ENCODE results near the gene PRDX2. TPM values are rescaled to one million over a fixed set of nuclear protein-coding genes. Genes with fewer than 3 reads are reported as not detected.

The PRDX2 gene
- total RNA-seq (ENCODE audit: low replicate concordance), result 169 and 248 TPM in 2 replicates

DNA sequence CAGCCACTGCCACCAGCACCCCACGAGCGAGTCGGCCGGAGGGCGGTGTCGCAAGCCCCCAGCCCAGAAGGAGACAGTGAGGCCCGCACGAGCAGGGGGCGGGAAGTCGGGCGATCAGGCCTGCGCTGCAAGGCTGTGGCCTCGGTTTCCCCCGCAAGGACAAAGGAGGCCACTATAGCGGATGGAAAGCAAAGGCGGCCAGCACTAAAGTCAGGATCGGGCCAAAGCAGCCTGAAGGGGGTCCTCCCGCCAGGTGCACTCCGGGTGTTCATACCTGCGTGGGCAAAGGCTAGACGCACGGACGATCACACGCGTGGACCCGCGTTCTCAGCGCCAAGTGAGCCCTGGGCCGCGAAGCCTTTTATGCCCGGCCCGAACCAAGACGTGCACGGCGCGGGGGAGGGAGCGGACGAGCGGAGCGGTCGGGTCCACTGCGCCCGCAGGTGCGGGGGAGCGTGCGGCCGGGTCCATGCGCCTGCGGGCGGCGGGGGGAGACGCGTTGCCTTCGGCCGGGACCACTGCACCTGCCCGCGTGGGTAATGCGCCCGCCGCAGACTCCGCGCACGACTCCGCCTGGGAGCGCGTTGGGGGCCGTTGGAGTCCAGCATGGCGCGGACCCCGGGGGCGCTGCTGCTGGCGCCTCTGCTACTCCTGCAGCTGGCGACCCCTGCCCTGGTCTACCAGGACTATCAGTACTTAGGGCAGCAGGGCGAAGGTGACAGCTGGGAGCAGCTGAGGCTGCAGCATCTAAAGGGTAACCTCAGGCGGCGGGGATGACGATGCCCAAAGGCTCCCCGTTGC lies at the start of gene PRDX2, which contains the start of gene THSD8:
Gene PRDX2 (minus strand): TSS at position 335 of the 801 bp plus-strand sequence. CDS start 539 bp downstream, outside the sequence.
Gene THSD8 (plus strand): TSS at position 604 of the 801 bp plus-strand sequence. CDS start 3 bp downstream, at position 607.

DNA sequence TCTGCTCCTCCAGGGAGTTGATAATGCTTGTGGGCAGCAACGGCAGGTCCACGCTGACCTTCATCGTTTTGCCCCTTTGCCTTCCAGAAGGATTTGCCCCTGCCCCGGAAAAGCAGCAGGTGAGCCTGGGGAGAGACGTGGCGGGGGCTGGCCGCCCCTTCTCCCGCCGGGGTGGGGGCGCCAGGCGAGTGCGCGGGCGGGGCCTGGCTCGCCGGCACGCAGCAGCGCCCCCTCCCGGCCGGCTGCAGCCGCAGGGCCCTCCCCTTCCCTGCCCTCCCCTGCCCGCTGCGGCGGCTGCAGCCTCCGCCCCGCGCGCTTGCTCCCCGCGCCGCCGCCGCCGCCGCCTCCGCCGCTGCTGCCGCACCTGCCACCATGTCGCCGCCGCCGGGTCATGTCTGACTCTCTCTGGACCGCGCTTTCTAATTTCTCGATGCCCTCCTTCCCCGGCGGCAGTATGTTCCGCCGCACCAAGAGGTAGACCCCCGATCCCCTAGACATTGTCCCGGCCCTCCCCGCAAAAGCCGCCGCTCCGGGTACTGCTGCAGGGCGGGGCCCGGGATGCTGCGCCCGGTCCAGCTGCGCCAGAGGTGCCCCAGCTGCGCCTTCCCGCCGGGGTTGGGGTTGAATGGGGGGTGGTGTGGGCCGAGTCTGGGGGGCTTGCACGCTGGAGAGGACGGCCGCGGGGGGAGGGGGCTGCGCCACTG lies 36.7 kb upstream of the PRDX2 start, which contains the start of gene MAST1:
Gene MAST1 (plus strand): TSS at position 334 of the 704 bp plus-strand sequence. CDS start 58 bp downstream, at position 392.

DNA sequence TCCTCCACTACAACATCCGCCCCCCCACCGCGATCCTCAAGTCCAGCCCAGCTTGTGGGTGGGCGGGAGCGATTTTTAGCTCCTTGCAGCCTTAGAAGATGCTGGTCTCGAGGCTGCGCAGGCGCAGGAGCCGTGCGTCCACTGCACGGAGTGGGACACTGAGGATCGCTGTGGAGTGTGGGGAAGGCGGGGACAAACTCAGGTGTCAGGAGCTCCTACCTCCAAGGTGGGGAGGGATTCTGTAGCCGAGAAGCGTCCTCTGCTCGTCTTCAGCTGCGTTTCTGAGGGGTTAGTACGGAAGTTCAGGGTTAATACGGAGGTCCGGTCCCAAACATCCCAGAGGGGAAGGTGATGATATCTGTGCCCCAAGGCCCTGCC lies 33.0 kb upstream of the PRDX2 start, which contains the start of gene RTBDN:
Gene RTBDN (minus strand): TSS at position 14 of the 378 bp plus-strand sequence. CDS start 4,600 bp downstream, outside the sequence.

DNA sequence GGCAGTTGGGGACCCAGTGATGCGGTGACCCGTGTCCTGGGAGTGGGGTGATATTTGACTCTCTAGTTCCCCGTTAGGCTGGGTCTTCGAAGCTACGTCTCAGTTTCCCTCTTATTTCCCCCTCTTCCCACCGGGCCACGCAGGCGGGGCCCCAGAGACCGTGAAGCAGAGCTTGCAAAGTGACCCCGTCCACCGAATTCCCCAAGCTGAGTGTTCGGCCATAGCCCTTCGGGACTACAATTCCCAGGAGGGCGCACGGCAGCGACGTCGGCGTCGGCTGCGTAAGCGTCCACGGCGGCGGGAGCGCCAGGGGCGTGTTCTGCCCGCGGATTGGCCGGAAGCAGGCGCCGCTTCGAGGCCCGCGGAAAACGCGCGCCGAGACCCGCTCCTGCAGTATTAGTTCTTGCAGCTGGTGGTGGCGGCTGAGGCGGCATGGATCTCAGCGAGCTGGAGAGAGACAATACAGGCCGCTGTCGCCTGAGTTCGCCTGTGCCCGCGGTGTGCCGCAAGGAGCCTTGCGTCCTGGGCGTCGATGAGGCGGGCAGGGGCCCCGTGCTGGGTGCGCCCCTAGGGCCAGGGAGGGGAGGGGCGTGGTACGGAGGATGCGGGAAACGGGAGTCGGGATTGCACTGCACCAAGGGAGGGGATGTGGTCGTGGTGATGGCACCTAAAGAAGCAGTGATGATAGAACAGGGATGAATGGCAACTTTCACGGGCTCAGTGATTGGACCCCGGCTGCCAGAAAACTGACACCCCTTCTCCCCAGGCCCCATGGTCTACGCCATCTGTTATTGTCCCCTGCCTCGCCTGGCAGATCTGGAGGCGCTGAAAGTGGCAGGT lies 4.9 kb upstream of the PRDX2 start, which contains the start of gene RNASEH2A:
Gene RNASEH2A (plus strand): TSS at position 343 of the 840 bp plus-strand sequence. CDS start 90 bp downstream, at position 433.

DNA sequence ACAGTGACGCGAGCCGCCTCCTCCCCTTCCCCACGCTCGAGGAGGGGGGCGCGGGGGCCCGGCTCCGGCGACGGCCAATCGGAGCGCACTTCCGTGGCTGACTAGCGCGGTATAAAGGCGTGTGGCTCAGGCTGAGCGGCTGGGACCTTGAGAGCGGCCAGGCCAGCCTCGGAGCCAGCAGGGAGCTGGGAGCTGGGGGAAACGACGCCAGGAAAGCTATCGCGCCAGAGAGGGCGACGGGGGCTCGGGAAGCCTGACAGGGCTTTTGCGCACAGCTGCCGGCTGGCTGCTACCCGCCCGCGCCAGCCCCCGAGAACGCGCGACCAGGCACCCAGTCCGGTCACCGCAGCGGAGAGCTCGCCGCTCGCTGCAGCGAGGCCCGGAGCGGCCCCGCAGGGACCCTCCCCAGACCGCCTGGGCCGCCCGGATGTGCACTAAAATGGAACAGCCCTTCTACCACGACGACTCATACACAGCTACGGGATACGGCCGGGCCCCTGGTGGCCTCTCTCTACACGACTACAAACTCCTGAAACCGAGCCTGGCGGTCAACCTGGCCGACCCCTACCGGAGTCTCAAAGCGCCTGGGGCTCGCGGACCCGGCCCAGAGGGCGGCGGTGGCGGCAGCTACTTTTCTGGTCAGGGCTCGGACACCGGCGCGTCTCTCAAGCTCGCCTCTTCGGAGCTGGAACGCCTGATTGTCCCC lies 10.1 kb downstream of the PRDX2 start, which contains the start of gene JUNB:
Gene JUNB (plus strand): TSS at position 142 of the 706 bp plus-strand sequence. CDS start 286 bp downstream, at position 428.

DNA sequence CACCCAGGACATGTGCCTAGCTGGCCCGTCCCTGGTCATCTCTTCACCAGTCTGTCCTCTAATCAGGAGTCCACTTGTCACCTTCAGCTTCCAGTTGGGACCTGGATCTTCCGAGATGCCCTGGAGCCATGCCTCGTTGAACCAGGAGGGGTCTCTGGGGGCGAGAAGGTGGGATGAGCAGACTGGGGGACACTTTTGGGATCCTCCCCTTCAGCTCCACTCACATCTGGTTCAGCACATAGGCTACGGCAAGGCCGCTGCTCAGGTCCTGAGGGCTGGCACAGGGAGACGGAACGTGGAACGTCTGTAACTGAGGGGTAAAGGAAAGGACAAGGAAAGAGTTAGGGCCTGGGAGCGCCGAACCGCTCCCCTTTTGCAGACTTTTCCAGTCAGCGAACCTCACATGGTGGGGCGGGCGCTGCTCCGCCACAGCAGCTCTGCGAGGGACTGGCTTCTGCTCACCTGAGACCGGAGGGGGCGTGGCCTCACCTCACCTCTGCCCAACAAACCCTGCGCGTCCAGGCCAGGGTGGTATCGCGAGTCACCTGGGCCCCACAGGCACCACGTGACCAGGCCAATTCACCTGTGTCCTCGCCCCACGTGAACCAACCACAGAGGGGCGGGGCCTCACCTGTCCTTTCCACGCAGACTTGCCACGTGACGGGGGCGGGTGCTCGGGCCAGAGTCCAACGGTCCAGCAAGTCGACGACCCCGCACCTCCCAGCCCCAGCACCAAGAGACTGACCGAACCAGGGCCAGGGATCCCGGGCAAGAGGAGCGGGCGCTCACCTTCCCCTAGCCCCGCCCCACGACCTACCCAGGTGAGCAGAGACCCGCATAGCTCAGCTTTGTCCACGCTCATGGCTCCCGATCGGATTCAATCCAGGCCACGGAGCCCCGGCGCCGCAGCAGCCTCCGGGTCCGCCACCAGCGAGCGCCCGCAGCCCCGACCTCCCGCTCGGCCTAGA lies 26.7 kb downstream of the PRDX2 start, which contains the start of gene HOOK2:
Gene HOOK2 (minus strand): TSS at position 965 of the 968 bp plus-strand sequence. CDS start 103 bp downstream, at position 862.

DNA sequence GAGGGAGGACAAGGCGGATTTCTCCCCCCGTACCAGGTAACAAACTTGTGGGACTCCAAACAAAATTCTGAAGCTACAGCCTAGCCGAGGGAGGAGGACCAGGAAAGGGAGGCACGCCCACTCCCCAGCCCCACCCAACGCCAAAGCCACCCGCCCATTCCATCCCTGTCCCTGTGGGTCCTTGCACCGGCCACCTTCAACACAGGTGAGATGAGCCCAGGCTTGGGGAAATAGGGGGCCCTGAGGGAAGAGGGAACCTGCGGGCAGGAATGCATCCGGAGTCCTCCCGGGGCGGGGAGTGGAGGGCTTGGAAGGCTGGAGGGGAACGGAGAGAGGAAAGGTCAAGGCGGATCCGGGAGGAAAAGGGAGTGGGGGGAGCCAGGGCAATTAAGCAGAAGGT lies 50.0 kb downstream of the PRDX2 start, which contains the start of gene BEST2:
Gene BEST2 (plus strand): TSS at position 157 of the 400 bp plus-strand sequence. CDS start 802 bp downstream, outside the sequence.

Other genes starting within 250 kb of the PRDX2 start
- 6.4 and 6.8 TPM in 2 replicates for gene ZNF490, start 191.0 kb downstream of the PRDX2 start, total RNA-seq (ENCODE audit: low replicate concordance)
- gene ZNF791, start 190.9 kb downstream of the PRDX2 start, total RNA-seq (ENCODE audit: low replicate concordance), result 6.1 and 8.9 TPM in 2 replicates
- gene MAN2B1, start 135.1 kb downstream of the PRDX2 start, total RNA-seq (ENCODE audit: low replicate concordance), result 29.1 and 32.4 TPM in 2 replicates
- 11.0 and 13.0 TPM in 2 replicates for gene WDR83, start 135.0 kb downstream of the PRDX2 start, total RNA-seq (ENCODE audit: low replicate concordance)
- gene DHPS, start 119.9 kb downstream of the PRDX2 start, total RNA-seq (ENCODE audit: low replicate concordance), result 57.6 and 65.5 TPM in 2 replicates
- gene GNG14, start 113.8 kb downstream of the PRDX2 start, total RNA-seq (ENCODE audit: low replicate concordance), result not detected in 2 replicates
- 2.8 and 8.0 TPM in 2 replicates for gene FBXW9, start 105.2 kb downstream of the PRDX2 start, total RNA-seq (ENCODE audit: low replicate concordance)
- gene TNPO2, start 77.9 kb downstream of the PRDX2 start, total RNA-seq (ENCODE audit: low replicate concordance), result 26.8 and 65.9 TPM in 2 replicates
- 133 and 152 TPM in 2 replicates for gene TRIR, start 67.1 kb downstream of the PRDX2 start, total RNA-seq (ENCODE audit: low replicate concordance)
- gene GET3, start 64.3 kb downstream of the PRDX2 start, total RNA-seq (ENCODE audit: low replicate concordance), result 107 and 190 TPM in 2 replicates
- not detected in 2 replicates for gene BEST2, start 50.0 kb downstream of the PRDX2 start, total RNA-seq (ENCODE audit: low replicate concordance)
- 15.7 and 18.7 TPM in 2 replicates for gene HOOK2, start 26.2 kb downstream of the PRDX2 start, total RNA-seq (ENCODE audit: low replicate concordance)
- 33.2 and 138 TPM in 2 replicates for gene JUNB, start 10.3 kb downstream of the PRDX2 start, total RNA-seq (ENCODE audit: low replicate concordance)
- 0.30 TPM in 1 of 2 replicates, not detected in the other for gene THSD8, start 269 bp upstream of the PRDX2 start, total RNA-seq (ENCODE audit: low replicate concordance)
- gene RNASEH2A, start 4.8 kb upstream of the PRDX2 start, total RNA-seq (ENCODE audit: low replicate concordance), result 9.7 and 15.9 TPM in 2 replicates
- gene RTBDN, start 32.8 kb upstream of the PRDX2 start, total RNA-seq (ENCODE audit: low replicate concordance), result not detected in 2 replicates
- gene MAST1, start 36.7 kb upstream of the PRDX2 start, total RNA-seq (ENCODE audit: low replicate concordance), result 0.35 TPM in 1 of 2 replicates, not detected in the other
- 25.7 and 31.3 TPM in 2 replicates for gene DNASE2, start 79.6 kb upstream of the PRDX2 start, total RNA-seq (ENCODE audit: low replicate concordance)
- 0.12 TPM in 1 of 2 replicates, not detected in the other for gene KLF1, start 85.4 kb upstream of the PRDX2 start, total RNA-seq (ENCODE audit: low replicate concordance)
- 13.3 and 19.8 TPM in 2 replicates for gene GCDH, start 89.4 kb upstream of the PRDX2 start, total RNA-seq (ENCODE audit: low replicate concordance)
- 0.08 TPM in 1 of 2 replicates, not detected in the other for gene SYCE2, start 117.5 kb upstream of the PRDX2 start, total RNA-seq (ENCODE audit: low replicate concordance)
- 38.4 and 44.9 TPM in 2 replicates for gene FARSA, start 131.9 kb upstream of the PRDX2 start, total RNA-seq (ENCODE audit: low replicate concordance)
- 1,958 and 2,935 TPM in 2 replicates for gene CALR, start 136.8 kb upstream of the PRDX2 start, total RNA-seq (ENCODE audit: low replicate concordance)
- 53.6 and 59.7 TPM in 2 replicates for gene RAD23A, start 144.1 kb upstream of the PRDX2 start, total RNA-seq (ENCODE audit: low replicate concordance)
- 21.4 and 38.0 TPM in 2 replicates for gene GADD45GIP1, start 155.4 kb upstream of the PRDX2 start, total RNA-seq (ENCODE audit: low replicate concordance)
- gene DAND5, start 167.8 kb upstream of the PRDX2 start, total RNA-seq (ENCODE audit: low replicate concordance), result 0.08 TPM in 1 of 2 replicates, not detected in the other
- 42.4 and 45.6 TPM in 2 replicates for gene NFIX, start 193.7 kb upstream of the PRDX2 start, total RNA-seq (ENCODE audit: low replicate concordance)

All from smooth muscle cell of the coronary artery (primary cell).